HG03025 (cell line): ENCODE data around the gene DPYD.

Experiments used
- ATAC-seq: cut with Tn5 transposase; IDR thresholded peaks from one replicate; pipeline ENCODE4 v1.9.1; 2021; ENCODE audit warnings: mild to moderate bottlenecking, moderate library complexity; ENCODE audit not compliant: unreplicated experiment, low FRiP score

The DPYD gene

GRCh38 chr1:97135972-97136371, 784.9 kb downstream of the DPYD start:
- no peak for ATAC-seq

- ATAC-seq = no peak
Measured at GRCh38 chr1:97128426-97128825, 792.4 kb downstream of the DPYD start.

GRCh38 chr1:97123717-97124431, 797.0 kb downstream of the DPYD start:
- ATAC-seq = no peak

GRCh38 chr1:97120806-97121205, 800.0 kb downstream of the DPYD start:
- ATAC-seq = no peak

DNA sequence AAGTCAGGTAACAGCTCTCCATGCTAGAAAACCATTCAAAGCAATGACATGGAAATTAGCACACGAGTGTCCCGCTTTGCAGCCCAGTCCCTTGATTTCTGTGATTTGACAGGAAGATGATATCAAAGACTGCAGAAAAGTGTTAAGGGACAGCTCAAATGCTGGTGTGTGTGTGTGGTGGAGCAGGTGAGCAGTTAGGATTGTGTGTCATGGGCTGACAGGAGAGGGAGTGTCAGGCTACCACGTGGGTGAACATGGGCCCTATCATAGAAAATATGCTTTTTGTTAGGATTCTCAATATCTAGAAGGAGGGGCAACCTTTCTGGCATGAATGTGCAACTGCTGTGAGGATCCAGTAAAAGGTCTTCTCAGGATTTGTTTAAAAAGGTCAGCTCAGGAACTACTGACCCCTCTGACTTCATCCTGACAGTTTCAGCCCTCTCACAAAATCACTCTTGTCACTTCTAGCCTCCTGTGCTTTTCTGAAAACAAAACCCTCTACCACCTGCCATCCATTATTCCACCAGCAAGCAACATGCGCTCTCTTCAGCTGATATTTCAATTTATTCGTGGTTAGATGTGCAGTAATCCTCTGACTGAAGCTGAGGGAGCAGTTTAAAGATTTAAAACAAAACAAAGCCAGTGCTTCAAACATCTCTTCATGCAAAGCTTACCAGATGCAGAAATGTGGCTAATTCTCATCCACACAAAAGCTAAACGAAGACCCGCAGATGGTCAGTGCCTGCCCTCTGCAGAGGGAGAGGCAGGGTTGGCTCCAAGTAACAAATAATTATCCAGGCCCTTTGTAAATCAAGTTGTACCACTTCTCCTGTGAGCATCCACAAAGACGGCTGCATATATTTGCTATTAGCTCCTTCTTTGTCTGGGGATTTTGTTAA, 801.3 kb downstream of the DPYD start:
- ATAC-seq = no peak

DNA sequence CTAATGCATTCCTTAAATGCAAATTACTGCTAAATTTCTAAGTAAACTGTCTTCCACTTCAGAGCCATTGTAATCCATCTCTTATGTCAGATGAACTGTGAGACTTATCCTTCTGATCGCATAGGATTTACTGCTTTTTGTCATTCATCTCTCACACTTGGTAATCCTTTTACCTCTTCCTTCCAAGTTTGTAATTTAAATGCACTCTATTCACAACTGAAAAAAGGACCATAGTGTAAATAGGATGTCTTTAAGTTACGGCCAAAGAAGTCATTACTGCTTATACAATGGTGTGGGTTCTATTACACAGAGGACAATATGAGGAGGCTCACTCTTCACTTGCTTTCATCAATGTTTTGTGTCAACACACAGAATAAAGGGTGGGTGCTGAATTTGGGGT, 806.0 kb downstream of the DPYD start:
- no peak for ATAC-seq

- no peak for ATAC-seq
Measured at GRCh38 chr1:97112442-97112841, 808.4 kb downstream of the DPYD start.

- no peak for ATAC-seq
Measured at GRCh38 chr1:97108179-97108578, 812.7 kb downstream of the DPYD start.

DNA sequence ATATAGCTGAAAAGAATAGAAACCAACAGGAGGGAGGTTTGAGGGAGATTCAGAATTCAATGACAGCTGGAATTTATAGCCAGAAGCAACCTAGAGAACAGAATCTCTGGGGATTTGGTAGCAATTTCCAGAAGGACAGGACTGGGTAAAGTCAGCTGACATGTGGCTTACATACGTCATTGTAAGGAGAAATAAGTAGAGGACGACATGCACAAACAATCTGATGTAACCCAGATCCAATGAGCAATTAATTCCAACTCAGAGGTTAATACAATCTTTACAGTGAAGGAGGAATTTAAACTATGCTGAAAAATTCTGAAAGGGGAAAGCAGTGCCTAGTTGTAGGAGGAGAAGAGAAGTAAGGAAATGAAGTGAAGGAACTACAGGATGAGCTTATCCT, 815.3 kb downstream of the DPYD start:
- no peak for ATAC-seq

GRCh38 chr1:97101509-97101908, 819.3 kb downstream of the DPYD start:
- no peak for ATAC-seq

DNA sequence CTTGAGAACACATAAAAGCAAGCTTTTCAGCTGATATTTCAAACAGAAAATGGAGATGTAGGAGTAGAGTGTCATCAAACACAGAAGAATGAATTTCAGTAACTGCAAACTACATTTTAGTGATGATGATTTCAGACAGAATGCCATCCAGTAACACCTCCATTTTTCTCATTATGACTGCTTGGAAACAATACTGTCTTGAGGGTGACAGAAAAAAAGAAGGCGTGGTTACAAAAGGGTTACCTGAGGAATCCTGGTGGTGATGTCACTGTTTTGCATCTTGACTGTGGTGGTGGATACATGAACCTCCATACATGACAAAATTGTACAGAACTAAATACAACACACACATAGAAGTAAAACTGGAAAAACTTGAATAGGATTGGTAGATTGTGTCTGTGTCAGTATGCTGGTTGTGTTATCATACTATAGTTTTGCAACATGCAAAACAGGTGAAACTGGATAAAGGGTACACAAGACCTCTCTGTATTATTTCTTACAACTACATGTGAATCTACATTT, 823.4 kb downstream of the DPYD start:
- ATAC-seq = no peak

- ATAC-seq = no peak
Measured at GRCh38 chr1:97095764-97096163, 825.1 kb downstream of the DPYD start.

GRCh38 chr1:97094247-97094972, 826.4 kb downstream of the DPYD start:
- ATAC-seq = no peak

- no peak for ATAC-seq
Measured at GRCh38 chr1:97093741-97094140, 827.1 kb downstream of the DPYD start.

DNA sequence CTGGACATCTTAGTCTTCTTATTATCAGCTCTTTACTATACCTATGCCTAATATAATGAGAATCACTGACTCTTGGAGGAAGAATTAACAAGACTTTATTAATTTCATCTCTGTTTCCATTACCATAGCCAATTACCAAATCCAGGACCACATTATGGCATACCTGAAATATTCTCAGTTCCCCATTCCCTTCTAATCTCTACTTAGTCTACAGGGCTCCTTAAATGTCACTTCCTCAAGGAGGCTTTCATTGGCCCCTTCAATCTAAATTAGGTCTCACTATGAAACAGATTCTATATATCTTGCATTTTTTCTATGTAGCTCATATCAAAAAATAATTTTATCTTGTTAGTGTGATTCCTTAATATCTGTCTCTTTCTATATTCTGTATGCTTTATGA, 828.0 kb downstream of the DPYD start:
- no peak for ATAC-seq

DNA sequence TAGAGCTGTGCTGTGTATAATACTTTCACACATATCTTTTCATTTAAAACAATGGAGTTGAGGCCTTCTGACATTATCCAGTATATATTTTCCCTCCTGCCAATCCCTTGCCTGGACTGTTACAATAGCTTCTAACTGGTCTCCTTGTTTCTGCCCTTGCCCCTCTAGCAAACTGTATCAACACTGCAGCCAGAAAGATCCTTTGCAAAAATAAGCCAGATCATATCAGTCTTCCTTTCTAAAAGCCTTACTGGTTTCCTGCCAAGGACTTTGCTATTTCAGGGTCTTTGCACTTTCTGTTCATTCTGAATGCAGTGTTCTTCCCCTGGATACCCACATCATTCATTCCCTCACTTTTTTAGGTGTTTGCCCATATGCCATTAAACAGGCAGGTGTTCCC, 829.2 kb downstream of the DPYD start:
- ATAC-seq = no peak

GRCh38 chr1:97091263-97091662, 829.6 kb downstream of the DPYD start:
- ATAC-seq = no peak

GRCh38 chr1:97090725-97091124, 830.1 kb downstream of the DPYD start:
- no peak for ATAC-seq

DNA sequence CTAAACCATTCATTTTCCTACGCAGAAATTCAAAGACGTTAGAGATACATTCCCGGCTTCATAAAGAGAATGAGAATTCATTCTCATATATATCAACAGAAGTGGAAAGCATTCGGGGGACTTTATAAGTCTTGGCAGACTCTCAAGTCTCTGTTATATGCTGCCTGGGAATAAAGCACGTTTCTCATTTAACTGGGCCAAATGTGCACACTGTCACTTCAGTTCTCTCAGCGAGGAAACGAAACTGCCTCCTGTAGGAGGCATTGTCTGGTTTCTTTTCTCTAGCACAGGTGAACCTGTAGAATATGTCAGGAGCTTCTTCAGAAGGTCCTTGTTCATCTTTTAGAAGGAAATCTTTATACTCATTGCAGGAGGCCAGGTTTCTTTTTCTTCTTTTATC, 831.7 kb downstream of the DPYD start:
- ATAC-seq = peak; percentile 75

DNA sequence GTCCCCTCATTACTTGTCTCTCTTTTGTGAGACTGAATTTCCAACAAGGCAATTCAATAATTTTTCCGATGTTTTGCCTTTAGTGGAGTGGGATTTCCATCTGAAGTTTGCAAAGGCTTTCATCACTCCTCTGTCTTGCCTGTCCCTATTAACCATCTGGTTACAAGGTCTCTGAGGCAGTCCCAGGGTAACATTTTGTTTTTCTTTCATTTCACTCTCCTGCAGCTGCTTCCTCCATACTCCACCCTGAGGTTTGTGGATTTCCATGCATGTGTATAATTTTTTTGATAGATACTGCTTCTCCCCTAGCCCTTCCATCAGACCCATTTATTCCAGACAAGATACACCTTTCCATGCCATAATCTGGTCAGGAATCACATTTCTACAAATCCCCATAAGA, 832.4 kb downstream of the DPYD start:
- ATAC-seq = no peak

GRCh38 chr1:97084546-97084945, 836.3 kb downstream of the DPYD start:
- no peak for ATAC-seq
